HepG2 (cell line): ENCODE data around the gene RAB5B. TPM values are rescaled to one million over a fixed set of nuclear protein-coding genes. Genes with fewer than 3 reads are reported as not detected.

ENCODE experiments used
- ASH2L ChIP-seq: fragments of 300-600, 200-600 bp; sonication (generic); IDR thresholded peaks from 2 replicates; pipeline ENCODE4 v1.7.0; 2017; ENCODE audit warnings: low read depth, mild to moderate bottlenecking, moderate library complexity, mixed read lengths, low read length; ENCODE audit not compliant: insufficient read length
- ATF1 ChIP-seq: IDR thresholded peaks from 2 replicates; pipeline ENCODE4 v1.6.1; 2016; ENCODE audit warnings: mild to moderate bottlenecking, control low read depth
- CENPX ChIP-seq: sonication (generic); formaldehyde crosslinking; IDR thresholded peaks from 2 replicates; pipeline ENCODE4 v1.9.0; 2021; ENCODE audit warnings: mild to moderate bottlenecking, missing genetic modification reagents, moderate library complexity
- CHD4 ChIP-seq: fragments of 200-600 bp; sonication (generic); IDR thresholded peaks from 2 replicates; pipeline ENCODE4 v1.7.0; 2017; ENCODE audit warnings: mild to moderate bottlenecking, low read length, borderline replicate concordance
- EEA1 ChIP-seq: sonication (generic); formaldehyde crosslinking; IDR thresholded peaks from 2 replicates; pipeline ENCODE4 v1.5.1; 2020; ENCODE audit warnings: mild to moderate bottlenecking, missing genetic modification reagents, borderline replicate concordance
- FOSL1 ChIP-seq: sonication (generic); formaldehyde crosslinking; IDR thresholded peaks from 2 replicates; pipeline ENCODE4 v1.9.0; 2021; ENCODE audit warnings: missing genetic modification reagents, borderline replicate concordance
- FUBP1 ChIP-seq: sonication (generic); formaldehyde crosslinking; IDR thresholded peaks from 2 replicates; pipeline ENCODE4 v1.5.1; 2020; ENCODE audit warnings: missing genetic modification reagents, mild to moderate bottlenecking, borderline replicate concordance
- GABPA ChIP-seq, 2 experiments: IDR thresholded peaks; 2 replicates each; pipeline ENCODE4 v1.6.1; 2011 to 2016; ENCODE audit warnings: low read depth in 2 of 2, low read length in 1 of 2, missing biosample characterization in 1 of 2, missing genetic modification characterization in 1 of 2
- HNF4A ChIP-seq: sonication (generic); formaldehyde crosslinking; IDR thresholded peaks from 2 replicates; pipeline ENCODE4 v1.4.0; 2020; ENCODE audit warnings: missing genetic modification reagents
- IRF9 ChIP-seq: sonication (generic); formaldehyde crosslinking; IDR thresholded peaks from 2 replicates; pipeline ENCODE4 v1.8.0; 2022; ENCODE audit warnings: missing genetic modification reagents, mild to moderate bottlenecking, borderline replicate concordance
- LBX2 ChIP-seq: sonication (generic); formaldehyde crosslinking; IDR thresholded peaks from 2 replicates; pipeline ENCODE4 v1.5.0; 2020; ENCODE audit warnings: missing genetic modification reagents, mild to moderate bottlenecking, borderline replicate concordance
- MXD1 ChIP-seq: sonication (generic); formaldehyde crosslinking; IDR thresholded peaks from 2 replicates; pipeline ENCODE4 v1.4.0; 2020; ENCODE audit warnings: mild to moderate bottlenecking, missing genetic modification reagents
- NR2F2 ChIP-seq: IDR thresholded peaks from 2 replicates; pipeline ENCODE4 v1.6.1; 2012; ENCODE audit warnings: low read depth, inconsistent platforms, borderline replicate concordance
- RERE ChIP-seq: IDR thresholded peaks from 2 replicates; pipeline ENCODE4 v1.6.1; 2016; ENCODE audit warnings: low read depth, missing genetic modification reagents, missing compliant biosample characterization
- ZFP91 ChIP-seq: sonication (generic); formaldehyde crosslinking; IDR thresholded peaks from 2 replicates; pipeline ENCODE4 v1.9.0; 2022; ENCODE audit warnings: missing genetic modification reagents, mild to moderate bottlenecking, borderline replicate concordance
- ZNF567 ChIP-seq: sonication (generic); formaldehyde crosslinking; IDR thresholded peaks from 2 replicates; pipeline ENCODE4 v1.8.1; 2023; ENCODE audit warnings: mild to moderate bottlenecking, missing genetic modification reagents, borderline replicate concordance
- polyA plus RNA-seq, 8 experiments: library from polyadenylated mRNA; depleted of rRNA in 3 of 8; stranded (reverse) in 7 of 8; unstranded in 1 of 8; fragments of >200 nt; fragmentation: Illumina TruSeq in 4 of 8; extraction: Trizol in 4 of 8; gene quantifications; 2 replicates each; pipeline versions ENCODE4 v1.2.1 to v1.2.3, GENCODE V29; 2011 to 2016; ENCODE audit warnings: low read depth in 4 of 8, missing spikeins in 1 of 8, mixed read lengths in 1 of 8; ENCODE audit not compliant: insufficient read depth in 1 of 8
- total RNA-seq, 5 experiments: library from RNA; depleted of rRNA; stranded (reverse); fragments of >200 nt; fragmentation: Illumina TruSeq; extraction: Trizol; gene quantifications; 2 replicates each; pipeline ENCODE4 v1.2.3, GENCODE V29; 2016; ENCODE audit warnings: low read depth in 1 of 5

Gene RAB5B
- total and polyA plus RNA-seq, 2 of the 13 experiments (the other 11 are each of a cell fraction or from before 2014, with no cell fraction given), result 26.0 to 68.3 TPM

GRCh38 chr12:55996715-55997534 is 23.0 kb downstream of the RAB5B start, which contains the start of gene SUOX (continued):
- TF ChIP-seq MXD1 (CRISPR knock-in tag), result 0 out of 2 replicates have a peak, but pooled peaks have one; percentile 55
- TF ChIP-seq IRF9 (CRISPR knock-in tag), result peak; percentile 36; the same call in 1 of the 2 replicates
- peak; percentile 81 for TF ChIP-seq HNF4A (CRISPR knock-in tag)
- no peak for TF ChIP-seq CENPX (CRISPR knock-in tag)
- TF ChIP-seq NR2F2, result 0 out of 2 replicates have a peak, but pooled peaks have one; percentile 11
- TF ChIP-seq LBX2 (CRISPR knock-in tag), result no peak
- no peak for TF ChIP-seq FOSL1 (CRISPR knock-in tag)
- TF ChIP-seq EEA1 (CRISPR knock-in tag), result no peak
- peak; percentile 81 for TF ChIP-seq CHD4
- TF ChIP-seq ZNF567 (CRISPR knock-in tag), result 0 out of 2 replicates have a peak, but pooled peaks have one; percentile 11
- TF ChIP-seq ZFP91 (CRISPR knock-in tag), result peak; percentile 84; the same call in 1 of the 2 replicates
- TF ChIP-seq ATF1 (CRISPR knock-in tag), result peak; percentile 54
- TF ChIP-seq FUBP1 (CRISPR knock-in tag), result no peak
- peak; percentile 71 for TF ChIP-seq ASH2L
- TF ChIP-seq GABPA (IDR thresholded peaks at IDR 0.05; ENCODE audit: low read depth, low read length), result no peak
- TF ChIP-seq GABPA (CRISPR knock-in tag; IDR thresholded peaks at IDR 0.05; ENCODE audit: low read depth), result peak; percentile 65
- no peak for TF ChIP-seq RERE (CRISPR knock-in tag)
